B cell (primary cell): ENCODE measurements around the gene CFAP77. TPM values are rescaled to one million over a fixed set of nuclear protein-coding genes. Genes with fewer than 3 reads are reported as not detected.
A peak's percentile ranks its signal among the peaks of the same experiment; 100 is the strongest.

Experiments
- ATAC-seq: fragments of 200-7000 bp; cut with Tn5 transposase; one replicate; pipeline ENCODE4 v1.10.0; 2021; ENCODE audit warnings: low read depth, mild to moderate bottlenecking, moderate number of reproducible peaks, moderate library complexity
- CTCF ChIA-PET: fragments of 350-600 bp; sonication (Branson Sonifier 250); formaldehyde crosslinking; loops from one replicate; lab custom pipeline; 2021; ENCODE audit warnings: antibody characterized with exemption, inconsistent platforms; lab: Charles Lee
- POLR2A ChIA-PET: fragments of 350-600 bp; sonication (Branson Sonifier 250); formaldehyde crosslinking; loops from one replicate; lab custom pipeline; 2021; ENCODE audit warnings: antibody characterized with exemption; lab: Charles Lee
- DNase-seq: peaks from one replicate; pipeline ENCODE4 v3.0.0; 2013
- H2AFZ ChIP-seq: 2 replicates; pipeline ENCODE4 v1.6.1; 2012; ENCODE audit warnings: mild to moderate bottlenecking, low read depth, low read length; ENCODE audit not compliant: insufficient read depth, poor library complexity, severe bottlenecking
- H3K27ac ChIP-seq, 2 donors: 1 replicate in 1 of 2; 2 replicates in 1 of 2; pipeline ENCODE4 v1.5.1; 2012 to 2013; ENCODE audit warnings: low read length in 2 of 2, mild to moderate bottlenecking in 2 of 2, moderate library complexity in 1 of 2
- H3K27me3 ChIP-seq, 4 experiments: fragments of 200-600 bp in 1 of 4; sonication (generic) in 1 of 4; replicated peaks in 1 of 4; 1 replicate in 2 of 4; 2 replicates in 2 of 4; pipeline versions ENCODE4 v1.6.1 to v1.7.0; 2013 to 2016; ENCODE audit warnings: low read length in 3 of 4, mild to moderate bottlenecking in 2 of 4, mixed read lengths in 1 of 4, moderate library complexity in 1 of 4; ENCODE audit not compliant: insufficient read depth in 4 of 4, control insufficient read depth in 3 of 4; ENCODE audit errors: control extremely low read depth in 1 of 4
- H3K36me3 ChIP-seq, 2 experiments: replicated peaks in 1 of 2; 1 replicate in 1 of 2; 2 replicates in 1 of 2; pipeline versions ENCODE4 v1.6.1 to v1.7.1; 2013; ENCODE audit warnings: low read length in 1 of 2; ENCODE audit not compliant: insufficient read depth in 2 of 2, control insufficient read depth in 1 of 2; ENCODE audit errors: control extremely low read depth in 1 of 2, extremely low read depth in 1 of 2
- H3K4me1 ChIP-seq, 2 donors: fragments of 200-600 bp in 1 of 2; sonication (generic) in 1 of 2; 1 replicate in 1 of 2; 2 replicates in 1 of 2; pipeline versions ENCODE4 v1.5.1 to v1.6.1; 2013 to 2017; ENCODE audit warnings: low read length in 2 of 2; ENCODE audit not compliant: control insufficient read depth in 2 of 2, insufficient read depth in 2 of 2
- H3K4me2 ChIP-seq: replicated peaks from 2 replicates; pipeline ENCODE3; 2012; ENCODE audit warnings: mild to moderate bottlenecking, low read depth, low read length; ENCODE audit not compliant: poor library complexity, severe bottlenecking
- H3K4me3 ChIP-seq, 5 experiments: fragments of 200-600 bp in 1 of 5; sonication (generic) in 1 of 5; 1 replicate in 3 of 5; 2 replicates in 2 of 5; pipeline versions ENCODE4 v1.5.1 to v1.7.0; 2011 to 2016; ENCODE audit warnings: low read length in 4 of 5, mild to moderate bottlenecking in 4 of 5, low read depth in 2 of 5, control low read depth in 1 of 5, moderate library complexity in 1 of 5; ENCODE audit not compliant: insufficient read depth in 1 of 5; ENCODE audit errors: control extremely low read depth in 1 of 5, extremely low read depth in 1 of 5
- H3K79me2 ChIP-seq: fragments of 200-600 bp; sonication (generic); one replicate; pipeline ENCODE4 v1.6.0; 2016; ENCODE audit warnings: low read length; ENCODE audit not compliant: control insufficient read depth, insufficient read depth
- H3K9ac ChIP-seq: fragments of 200-600 bp; sonication (generic); 2 replicates; pipeline ENCODE4 v1.6.1; 2017; ENCODE audit warnings: mild to moderate bottlenecking, low read length, moderate library complexity
- H3K9me3 ChIP-seq, 3 donors: one replicate each; pipeline versions ENCODE4 v1.6.1 to v1.7.1; 2013; ENCODE audit warnings: low read length in 2 of 3; ENCODE audit not compliant: control insufficient read depth in 2 of 3, insufficient read depth in 1 of 3; ENCODE audit errors: control extremely low read depth in 1 of 3
- H4K20me1 ChIP-seq: 2 replicates; pipeline ENCODE4 v1.6.0; 2012; ENCODE audit warnings: mild to moderate bottlenecking, low read length; ENCODE audit not compliant: insufficient read depth, control insufficient read depth, poor library complexity, severe bottlenecking
- H3K27ac Mint-ChIP-seq: one replicate; pipeline ENCODE4 v1.8.0; 2021; ENCODE audit warnings: mixed read lengths
- H3K27me3 Mint-ChIP-seq: one replicate; pipeline ENCODE4 v1.8.0; 2021; ENCODE audit warnings: mixed read lengths
- H3K4me1 Mint-ChIP-seq: one replicate; pipeline ENCODE4 v1.8.0; 2021; ENCODE audit warnings: mixed read lengths
- H3K4me3 Mint-ChIP-seq: one replicate; pipeline ENCODE4 v1.8.0; 2021; ENCODE audit warnings: mixed read lengths
- H3K9me3 Mint-ChIP-seq: one replicate; pipeline ENCODE4 v1.8.0; 2022; ENCODE audit warnings: mixed read lengths; ENCODE audit not compliant: insufficient read depth
- CTCF ChIP-seq: fragments of 200-600 bp; IDR thresholded peaks from one replicate; pipeline ENCODE4 v1.8.0; 2022; ENCODE audit warnings: antibody characterized with exemption, mild to moderate bottlenecking
- EZH2 ChIP-seq: IDR thresholded peaks from 2 replicates; pipeline ENCODE4 v1.6.1; 2012; ENCODE audit warnings: borderline replicate concordance, low read depth, mild to moderate bottlenecking, moderate library complexity, low read length; ENCODE audit not compliant: insufficient read depth, poor library complexity, severe bottlenecking
- WGBS: methylation state at CpG from one replicate; pipeline ENCODE4 v1.1.5; 2013; ENCODE audit warnings: missing lambda C conversion rate; ENCODE audit not compliant: insufficient coverage; 5-methylcytosine and 5-hydroxymethylcytosine counted together
- intact Hi-C: fragments of 100-400 bp; cut with micrococcal nuclease; formaldehyde crosslinking; loops from one replicate; pipeline ENCODE4 v1.10.0; 2022
- polyA plus RNA-seq: library from polyadenylated mRNA; depleted of rRNA; stranded (reverse); fragments of >200 nt; gene quantifications from 2 replicates; pipeline ENCODE4 v1.2.3, GENCODE V29; 2012
- total RNA-seq, 2 donors: library from RNA; stranded (reverse); fragments of 120-200 nt in 1 of 2; gene quantifications; 1 replicate in 1 of 2; 2 replicates in 1 of 2; pipeline versions ENCODE4 v1.2.3 to v1.2.4, GENCODE V29; 2013 to 2022

The CFAP77 gene
- total and polyA plus RNA-seq, 2 donors (not counting 1 experiment from before 2014, with no cell fraction given), result not detected

GRCh38 chr9:132408521-132408920, 1.5 kb upstream of the CFAP77 start:
- H3K27me3 Mint-ChIP-seq, result peaks cover 9% of the 10 kb centered on the region
- H3K9ac ChIP-seq, result no peak overlapping the region
- ChIA-PET CTCF (no interaction called here), POLR2A (no interaction called here)
- H3K4me2 ChIP-seq, result no peak overlapping the region
- H3K27ac ChIP-seq, result no peak overlapping the region
- H3K4me1 Mint-ChIP-seq, result peaks cover 53% of the 10 kb centered on the region
- 92% methylated on average over 7 of the region's 8 CpGs for WGBS
- intact Hi-C loops, result loop anchor here (5.0 kb wide), 1 partner anchor 326 kb away; no protein-coding TSS in a partner anchor
- TF ChIP-seq CTCF, result no peak
- TF ChIP-seq EZH2, result no peak
- H3K4me1 ChIP-seq, result peaks cover 48 to 54% of the 10 kb centered on the region in 2 donors
- ATAC-seq (no peak), DNase-seq (peak; percentile 10)
- H3K9me3 Mint-ChIP-seq, result no peaks in the 10 kb centered on the region
- H4K20me1 ChIP-seq, result peaks cover 4% of the 10 kb centered on the region
- no peaks in the 10 kb centered on the region for H3K36me3 ChIP-seq
- no peak overlapping the region for H2AFZ ChIP-seq
- H3K79me2 ChIP-seq, result peaks cover 57% of the 10 kb centered on the region
- no peak overlapping the region for H3K4me3 Mint-ChIP-seq
- H3K9me3 ChIP-seq, result no peaks in the 10 kb centered on the region
- H3K27me3 ChIP-seq, result peaks cover 0 to 19% (median 14%) of the 10 kb centered on the region in 4 experiments
- no peak overlapping the region for H3K4me3 ChIP-seq
- H3K27ac Mint-ChIP-seq, result no peak overlapping the region

GRCh38 chr9:132410642-132411041, 631 bp downstream of the CFAP77 start:
- intact Hi-C loops, result loop anchor here (2.0 to 5.0 kb wide), 4 partner anchors 97 to 492 kb away; no protein-coding TSS in a partner anchor
- peaks cover 3% of the 10 kb centered on the region for H4K20me1 ChIP-seq
- H3K9me3 Mint-ChIP-seq, result no peaks in the 10 kb centered on the region
- H3K79me2 ChIP-seq, result peaks cover 35% of the 10 kb centered on the region
- 8% methylated on average over 18 of the region's 19 CpGs for WGBS
- TF ChIP-seq EZH2 (no peak), CTCF (no peak)
- H3K27me3 Mint-ChIP-seq, result peaks cover 26% of the 10 kb centered on the region
- peak overlapping the region; percentile 98 for H3K4me2 ChIP-seq
- peak overlapping the region; percentile 1 to 73 (median 56) for H3K4me3 ChIP-seq
- H3K27me3 ChIP-seq, result peaks cover 0 to 41% (median 24%) of the 10 kb centered on the region in 4 experiments
- H3K36me3 ChIP-seq, result no peaks in the 10 kb centered on the region
- H3K27ac ChIP-seq, result no peak overlapping the region
- peaks cover 40% of the 10 kb centered on the region for H3K4me1 Mint-ChIP-seq
- DNase-seq (no peak), ATAC-seq (no peak)
- ChIA-PET POLR2A (interaction anchor here (0.6 to 0.9 kb wide), 6 partner anchors 26 to 1615 kb away, joined by 3 to 6 read pairs (median 4); no protein-coding TSS in a partner anchor), CTCF (interaction anchor here (1.4 to 1.5 kb wide), 2 partner anchors 57 to 59 kb away, joined by 5 read pairs; no protein-coding TSS in a partner anchor)
- H2AFZ ChIP-seq, result peak overlapping the region; percentile 95
- H3K27ac Mint-ChIP-seq, result peak overlapping the region; percentile 46
- H3K4me3 Mint-ChIP-seq, result peak overlapping the region; percentile 86
- H3K9ac ChIP-seq, result peak overlapping the region; percentile 66
- H3K4me1 ChIP-seq, result peaks cover 36 to 41% of the 10 kb centered on the region in 2 donors
- no peaks in the 10 kb centered on the region for H3K9me3 ChIP-seq
